GM23338 (cell line): ENCODE results near the gene NHLH1. TPM values are rescaled to one million over a fixed set of nuclear protein-coding genes. Genes with fewer than 3 reads are reported as not detected.

Source experiments
- ATAC-seq: fragments of 200-7000 bp; cut with Tn5 transposase; 3 replicates; pipeline ENCODE4 v1.9.1; 2020
- DNase-seq: peaks from one replicate; pipeline ENCODE4 v3.0.0-alpha.2; 2015; ENCODE audit warnings: low spot score
- H2AFZ ChIP-seq: fragments of 200-600 bp; sonication (generic); 2 replicates; pipeline ENCODE4 v1.8.0; 2016; ENCODE audit warnings: antibody characterized with exemption, mild to moderate bottlenecking, moderate library complexity
- H3F3A ChIP-seq: fragments of 200-600 bp; sonication (generic); replicated peaks from 2 replicates; pipeline ENCODE4 v1.8.0; 2017; ENCODE audit warnings: antibody characterized with exemption, mixed run types, low read depth
- H3K27ac ChIP-seq: fragments of 200-600 bp; sonication (generic); 2 replicates; pipeline ENCODE4 v1.6.1; 2016; ENCODE audit warnings: low read depth
- H3K27me3 ChIP-seq: fragments of 200-600 bp; sonication (generic); 2 replicates; pipeline ENCODE4 v1.8.0; 2016; ENCODE audit warnings: mild to moderate bottlenecking, mixed run types, moderate library complexity; ENCODE audit not compliant: insufficient read depth
- H3K36me3 ChIP-seq: fragments of 200-600 bp; sonication (generic); 2 replicates; pipeline ENCODE4 v1.8.0; 2016; ENCODE audit warnings: mild to moderate bottlenecking; ENCODE audit not compliant: insufficient read depth
- H3K4me1 ChIP-seq: fragments of 200-600 bp; sonication (generic); 2 replicates; pipeline ENCODE4 v1.8.0; 2016; ENCODE audit warnings: mild to moderate bottlenecking, moderate library complexity; ENCODE audit not compliant: insufficient read depth
- H3K4me2 ChIP-seq: fragments of 200-600 bp; sonication (generic); 2 replicates; pipeline ENCODE4 v1.7.1; 2017; ENCODE audit warnings: mixed run types
- H3K4me3 ChIP-seq: fragments of 200-600 bp; sonication (generic); 2 replicates; pipeline ENCODE4 v1.6.1; 2016; ENCODE audit warnings: mixed run types
- H3K79me2 ChIP-seq: fragments of 200-600 bp; sonication (generic); replicated peaks from 2 replicates; pipeline ENCODE4 v1.8.0; 2017; ENCODE audit warnings: mild to moderate bottlenecking; ENCODE audit not compliant: insufficient read depth
- H3K9me2 ChIP-seq: fragments of 200-600 bp; sonication (generic); 2 replicates; pipeline ENCODE4 v1.8.0; 2017; ENCODE audit not compliant: insufficient read depth
- H4K20me1 ChIP-seq: fragments of 200-600 bp; sonication (generic); replicated peaks from 2 replicates; pipeline ENCODE4 v1.8.0; 2017; ENCODE audit warnings: mild to moderate bottlenecking; ENCODE audit not compliant: insufficient read depth
- H3K27ac Mint-ChIP-seq: 2 replicates; pipeline ENCODE4 v1.8.0; 2020; ENCODE audit warnings: inconsistent platforms, mild to moderate bottlenecking, moderate library complexity, mixed read lengths
- H3K27me3 Mint-ChIP-seq: 3 replicates; pipeline ENCODE4 v1.8.0; 2022; ENCODE audit warnings: low read depth, mild to moderate bottlenecking, moderate library complexity, mixed read lengths, inconsistent platforms; ENCODE audit not compliant: insufficient read depth, poor library complexity
- H3K36me3 Mint-ChIP-seq: 3 replicates; pipeline ENCODE4 v1.8.0; 2021; ENCODE audit warnings: low read depth, mild to moderate bottlenecking, inconsistent platforms, moderate library complexity, mixed read lengths
- H3K4me1 Mint-ChIP-seq: 3 replicates; pipeline ENCODE4 v1.8.0; 2020; ENCODE audit warnings: mild to moderate bottlenecking, inconsistent platforms, mixed read lengths
- H3K4me3 Mint-ChIP-seq: 3 replicates; pipeline ENCODE4 v1.8.0; 2021; ENCODE audit warnings: moderate library complexity, mild to moderate bottlenecking, inconsistent platforms, mixed read lengths
- H3K9me3 Mint-ChIP-seq: 3 replicates; pipeline ENCODE4 v1.8.0; 2020; ENCODE audit warnings: moderate library complexity, mild to moderate bottlenecking, inconsistent platforms, mixed read lengths
- CREB1 ChIP-seq: fragments of 250-450 bp; sonication (Bioruptor Pico); IDR thresholded peaks from 2 replicates; pipeline ENCODE4 v1.5.0; 2020; ENCODE audit warnings: low read depth, mild to moderate bottlenecking, moderate library complexity
- CTCF ChIP-seq, 2 experiments: fragments of 200-600 bp in 1 of 2; sonication (generic) in 1 of 2; conservative IDR thresholded peaks; 2 replicates each; pipeline versions ENCODE4 v1.5.1 to v1.6.1; 2016 to 2017; ENCODE audit warnings: antibody characterized with exemption in 2 of 2, low read depth in 2 of 2, mild to moderate bottlenecking in 2 of 2, moderate library complexity in 1 of 2
- ETS1 ChIP-seq: IDR thresholded peaks from 2 replicates; pipeline ENCODE4 v1.6.1; 2016; ENCODE audit warnings: antibody characterized with exemption
- EZH2 ChIP-seq: fragments of 200-600 bp; sonication (generic); IDR thresholded peaks from one replicate; pipeline ENCODE4 v1.8.0; 2017; ENCODE audit warnings: antibody characterized with exemption, mild to moderate bottlenecking, low read depth; ENCODE audit not compliant: unreplicated experiment
- EZH2phosphoT487 ChIP-seq: fragments of 200-600 bp; sonication (generic); IDR thresholded peaks from one replicate; pipeline ENCODE4 v1.8.1; 2018; ENCODE audit warnings: antibody characterized with exemption; ENCODE audit not compliant: unreplicated experiment
- JUNB ChIP-seq: IDR thresholded peaks from one replicate; pipeline ENCODE4 v1.6.1; 2016; ENCODE audit warnings: antibody characterized with exemption; ENCODE audit not compliant: unreplicated experiment
- NANOG ChIP-seq: IDR thresholded peaks from 2 replicates; pipeline ENCODE4 v1.6.1; 2016; ENCODE audit warnings: antibody characterized with exemption, borderline replicate concordance
- POLR2AphosphoS5 ChIP-seq: IDR thresholded peaks from 2 replicates; pipeline ENCODE4 v1.6.1; 2016; ENCODE audit warnings: antibody characterized with exemption, low read depth
- STAT1 ChIP-seq: IDR thresholded peaks from one replicate; pipeline ENCODE4 v1.6.1; 2016; ENCODE audit warnings: antibody characterized with exemption; ENCODE audit not compliant: unreplicated experiment
- ZNF114 ChIP-seq: fragments of 250-450 bp; sonication (Bioruptor Pico); IDR thresholded peaks from 2 replicates; pipeline ENCODE4 v1.5.0; 2020; ENCODE audit warnings: mild to moderate bottlenecking, moderate library complexity
- ZNF331 ChIP-seq: fragments of 250-450 bp; sonication (Bioruptor Pico); IDR thresholded peaks from 2 replicates; pipeline ENCODE4 v1.5.0; 2020; ENCODE audit warnings: low read depth, mild to moderate bottlenecking, moderate library complexity
- ZNF462 ChIP-seq: fragments of 250-450 bp; sonication (Bioruptor Pico); IDR thresholded peaks from 2 replicates; pipeline ENCODE4 v1.5.0; 2020; ENCODE audit warnings: mild to moderate bottlenecking, moderate library complexity
- polyA plus RNA-seq: library from polyadenylated mRNA; unstranded; fragments of >200 nt; fragmentation: Nextera tagmentation; extraction: Ambion mirVana; gene quantifications from 2 replicates; pipeline ENCODE4 v1.2.1, GENCODE V29; 2016
- total RNA-seq: library from RNA; depleted of rRNA; stranded (reverse); fragments of >200 nt; shearing (Covaris generic); gene quantifications from 2 replicates; pipeline ENCODE4 v1.2.3, GENCODE V29; 2014
- TF ChIP-seq, protein P1 (sequence below): IDR thresholded peaks from one replicate; pipeline ENCODE4 v1.6.1; 2018; ENCODE audit warnings: antibody characterized with exemption; ENCODE audit not compliant: unreplicated experiment

Gene NHLH1
- total and polyA plus RNA-seq, 2 experiments from 2014 or later = 0.69 to 0.89 TPM

- Histone ChIP-seq H3K27me3 (no peaks in the 10 kb centered on the region), H3K4me1 (peaks cover 29% of the 10 kb centered on the region), H4K20me1 (no peaks in the 10 kb centered on the region; the same call in 1 of the 2 replicates), H3K4me2 (no peak overlapping the region), H2AFZ (no peak overlapping the region), H3K27ac (no peak overlapping the region), H3K9me2 (peaks cover 4% of the 10 kb centered on the region; the same call in 1 of the 2 replicates), H3K79me2 (peaks cover 21% of the 10 kb centered on the region), H3K4me3 (no peak overlapping the region), H3K36me3 (no peaks in the 10 kb centered on the region), H3F3A (peaks cover 10% of the 10 kb centered on the region; the same call in 1 of the 2 replicates)
- Mint-ChIP-seq H3K9me3 (no peaks in the 10 kb centered on the region), H3K4me3 (no peak overlapping the region), H3K27me3 (peaks cover 10% of the 10 kb centered on the region), H3K4me1 (peaks cover 36% of the 10 kb centered on the region), H3K27ac (no peak overlapping the region), H3K36me3 (no peaks in the 10 kb centered on the region)
- TF ChIP-seq POLR2AphosphoS5 = no peak
- TF ChIP-seq, protein P1, sequence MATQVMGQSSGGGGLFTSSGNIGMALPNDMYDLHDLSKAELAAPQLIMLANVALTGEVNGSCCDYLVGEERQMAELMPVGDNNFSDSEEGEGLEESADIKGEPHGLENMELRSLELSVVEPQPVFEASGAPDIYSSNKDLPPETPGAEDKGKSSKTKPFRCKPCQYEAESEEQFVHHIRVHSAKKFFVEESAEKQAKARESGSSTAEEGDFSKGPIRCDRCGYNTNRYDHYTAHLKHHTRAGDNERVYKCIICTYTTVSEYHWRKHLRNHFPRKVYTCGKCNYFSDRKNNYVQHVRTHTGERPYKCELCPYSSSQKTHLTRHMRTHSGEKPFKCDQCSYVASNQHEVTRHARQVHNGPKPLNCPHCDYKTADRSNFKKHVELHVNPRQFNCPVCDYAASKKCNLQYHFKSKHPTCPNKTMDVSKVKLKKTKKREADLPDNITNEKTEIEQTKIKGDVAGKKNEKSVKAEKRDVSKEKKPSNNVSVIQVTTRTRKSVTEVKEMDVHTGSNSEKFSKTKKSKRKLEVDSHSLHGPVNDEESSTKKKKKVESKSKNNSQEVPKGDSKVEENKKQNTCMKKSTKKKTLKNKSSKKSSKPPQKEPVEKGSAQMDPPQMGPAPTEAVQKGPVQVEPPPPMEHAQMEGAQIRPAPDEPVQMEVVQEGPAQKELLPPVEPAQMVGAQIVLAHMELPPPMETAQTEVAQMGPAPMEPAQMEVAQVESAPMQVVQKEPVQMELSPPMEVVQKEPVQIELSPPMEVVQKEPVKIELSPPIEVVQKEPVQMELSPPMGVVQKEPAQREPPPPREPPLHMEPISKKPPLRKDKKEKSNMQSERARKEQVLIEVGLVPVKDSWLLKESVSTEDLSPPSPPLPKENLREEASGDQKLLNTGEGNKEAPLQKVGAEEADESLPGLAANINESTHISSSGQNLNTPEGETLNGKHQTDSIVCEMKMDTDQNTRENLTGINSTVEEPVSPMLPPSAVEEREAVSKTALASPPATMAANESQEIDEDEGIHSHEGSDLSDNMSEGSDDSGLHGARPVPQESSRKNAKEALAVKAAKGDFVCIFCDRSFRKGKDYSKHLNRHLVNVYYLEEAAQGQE = no peak
- no peak for TF ChIP-seq NANOG
- no peak for TF ChIP-seq EZH2phosphoT487
- TF ChIP-seq ZNF331 = no peak
- no peak for TF ChIP-seq ZNF462 (CRISPR knock-in tag)
- no peak for TF ChIP-seq ZNF114 (CRISPR knock-in tag)
- no peak for TF ChIP-seq CTCF (conservative IDR thresholded peaks at IDR 0.05; ENCODE audit: low read depth in 2 of 2)
- TF ChIP-seq CREB1 = no peak
- no peak for TF ChIP-seq JUNB
- no peak for TF ChIP-seq STAT1
- no peak for TF ChIP-seq EZH2
- TF ChIP-seq ETS1 = no peak
- ATAC-seq (no peak), DNase-seq (no peak)
Observed at GRCh38 chr1:160397651-160398050, 30.8 kb downstream of the NHLH1 start.
